Fibroblast of villous mesenchyme (primary cell): Measurements from ENCODE around the gene FEZ2. TPM values are rescaled to one million over a fixed set of nuclear protein-coding genes. Genes with fewer than 3 reads are reported as not detected.

ENCODE experiments used
- DNase-seq: peaks from one replicate; pipeline ENCODE4 v3.0.0-alpha.2; 2010; ENCODE audit warnings: low read depth
- H3K4me3 ChIP-seq: 2 replicates; pipeline ENCODE4 v1.5.1; 2011; ENCODE audit warnings: low read depth, mild to moderate bottlenecking, low read length
- total RNA-seq: library from RNA; depleted of rRNA; stranded (reverse); fragments of >200 nt; gene quantifications from 2 replicates; pipeline ENCODE4 v1.2.3, GENCODE V29; 2012
- TF ChIP-seq, protein P1 (sequence below): IDR thresholded peaks from 2 replicates; pipeline ENCODE4 v1.5.1; 2012; ENCODE audit warnings: low read depth, mild to moderate bottlenecking, low read length; ENCODE audit not compliant: insufficient read depth

Gene FEZ2
- total RNA-seq, 1 donor = 56.6 TPM

DNA sequence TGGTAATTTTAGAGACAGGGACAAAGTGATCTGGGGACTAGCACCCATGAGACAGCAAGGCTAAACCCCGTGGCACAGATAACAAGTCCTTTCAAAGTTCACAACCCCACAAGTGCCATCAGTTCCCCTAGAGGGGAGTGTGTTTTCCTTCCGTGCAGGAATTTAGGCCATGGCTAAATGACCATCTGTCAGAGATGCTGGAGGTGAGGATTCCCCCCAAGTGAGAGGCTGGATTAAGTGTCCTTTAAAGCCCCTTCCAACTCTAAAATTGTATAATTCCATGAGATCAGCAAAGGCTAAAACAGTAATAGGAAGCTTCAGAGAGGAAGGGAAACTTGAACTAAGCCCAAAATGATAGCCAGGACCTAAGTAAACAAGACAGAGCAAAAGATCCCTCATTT is 8.7 kb downstream of the FEZ2 start:
- TF ChIP-seq, protein P1, sequence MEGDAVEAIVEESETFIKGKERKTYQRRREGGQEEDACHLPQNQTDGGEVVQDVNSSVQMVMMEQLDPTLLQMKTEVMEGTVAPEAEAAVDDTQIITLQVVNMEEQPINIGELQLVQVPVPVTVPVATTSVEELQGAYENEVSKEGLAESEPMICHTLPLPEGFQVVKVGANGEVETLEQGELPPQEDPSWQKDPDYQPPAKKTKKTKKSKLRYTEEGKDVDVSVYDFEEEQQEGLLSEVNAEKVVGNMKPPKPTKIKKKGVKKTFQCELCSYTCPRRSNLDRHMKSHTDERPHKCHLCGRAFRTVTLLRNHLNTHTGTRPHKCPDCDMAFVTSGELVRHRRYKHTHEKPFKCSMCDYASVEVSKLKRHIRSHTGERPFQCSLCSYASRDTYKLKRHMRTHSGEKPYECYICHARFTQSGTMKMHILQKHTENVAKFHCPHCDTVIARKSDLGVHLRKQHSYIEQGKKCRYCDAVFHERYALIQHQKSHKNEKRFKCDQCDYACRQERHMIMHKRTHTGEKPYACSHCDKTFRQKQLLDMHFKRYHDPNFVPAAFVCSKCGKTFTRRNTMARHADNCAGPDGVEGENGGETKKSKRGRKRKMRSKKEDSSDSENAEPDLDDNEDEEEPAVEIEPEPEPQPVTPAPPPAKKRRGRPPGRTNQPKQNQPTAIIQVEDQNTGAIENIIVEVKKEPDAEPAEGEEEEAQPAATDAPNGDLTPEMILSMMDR = no peak
- DNase-seq = no peak
- H3K4me3 ChIP-seq = no peak overlapping the region

DNA sequence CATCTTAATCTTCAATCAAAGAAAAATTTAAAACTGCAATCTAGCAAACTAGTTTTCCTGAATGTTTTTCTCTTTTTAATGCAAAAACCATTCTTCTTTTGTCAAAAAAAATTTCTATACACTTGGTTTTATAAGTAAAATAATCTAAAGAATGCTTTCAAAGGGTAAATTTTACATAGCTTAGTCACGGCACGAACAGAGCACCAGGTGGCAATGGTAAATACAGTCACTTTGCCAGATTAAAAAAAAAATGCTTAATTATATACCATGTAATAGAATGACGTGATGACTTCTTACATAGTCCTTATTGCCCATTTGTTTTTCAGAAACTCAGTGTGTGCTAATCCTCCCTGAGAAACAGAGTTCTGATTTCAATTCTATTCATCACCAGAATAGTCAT is 10.4 kb downstream of the FEZ2 start:
- no peak overlapping the region for H3K4me3 ChIP-seq
- TF ChIP-seq, protein P1 = no peak
- DNase-seq = no peak

GRCh38 chr2:36587101-36587500 is 10.9 kb downstream of the FEZ2 start:
- DNase-seq = no peak
- H3K4me3 ChIP-seq = no peak overlapping the region
- TF ChIP-seq, protein P1 = no peak

- DNase-seq = no peak
- TF ChIP-seq, protein P1 = no peak
- no peak overlapping the region for H3K4me3 ChIP-seq
These were observed 11.3 kb downstream of the FEZ2 start for GRCh38 chr2:36586672-36587071.

GRCh38 chr2:36584148-36584794 is 13.7 kb downstream of the FEZ2 start:
- no peak for DNase-seq
- TF ChIP-seq, protein P1 = no peak
- H3K4me3 ChIP-seq = no peak overlapping the region

DNA sequence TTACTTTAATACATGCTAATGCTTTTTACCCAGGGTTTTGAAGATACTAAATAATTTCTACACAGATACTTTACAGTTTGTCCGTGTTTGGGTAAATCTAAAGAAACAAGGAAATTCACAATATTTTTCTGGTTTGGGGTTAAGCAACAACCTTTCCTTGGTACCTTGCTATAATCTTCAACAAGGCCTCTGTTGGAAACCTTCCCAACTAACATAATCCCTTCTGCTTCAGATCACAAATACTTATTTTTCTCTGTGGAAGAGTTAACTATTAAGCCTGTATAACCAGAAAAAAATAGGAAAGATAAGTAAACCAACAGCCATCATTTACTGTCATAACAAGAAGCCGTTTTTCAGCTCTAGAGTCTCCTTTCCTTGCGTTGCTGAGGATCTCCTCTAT is 15.0 kb downstream of the FEZ2 start:
- no peak overlapping the region for H3K4me3 ChIP-seq
- DNase-seq = no peak
- TF ChIP-seq, protein P1 = no peak

DNA sequence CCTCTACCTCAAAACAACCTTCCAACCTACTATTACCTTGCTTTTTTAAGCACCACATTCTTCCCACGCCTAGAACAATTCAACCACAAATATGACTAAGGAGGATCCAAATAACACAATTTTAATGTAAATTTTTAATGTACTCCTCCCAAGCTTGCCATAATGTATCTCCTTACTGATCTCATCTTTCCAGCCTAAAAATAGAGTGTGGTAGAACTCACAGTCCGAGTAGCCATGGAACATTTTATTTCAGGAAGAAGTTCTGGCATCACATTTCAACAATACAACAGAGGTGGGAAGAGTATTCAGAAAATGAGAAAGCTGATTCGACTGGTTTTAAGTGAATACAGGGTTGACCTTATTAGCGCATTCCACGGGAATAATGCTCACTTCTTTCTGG is 15.4 kb downstream of the FEZ2 start:
- H3K4me3 ChIP-seq = no peak overlapping the region
- DNase-seq = no peak
- TF ChIP-seq, protein P1 = no peak
